Camera-type eye (tissue), 1 donor: Measurements from ENCODE around the gene CBLN1. TPM values are rescaled to one million over a fixed set of nuclear protein-coding genes. Genes with fewer than 3 reads are reported as not detected.

Experiments
- total RNA-seq: library from RNA; depleted of rRNA; stranded (reverse); fragments of >200 nt; gene quantifications from one replicate; pipeline ENCODE4 v1.2.3, GENCODE V29; 2014

The CBLN1 gene
- total RNA-seq, result 6.8 TPM

GRCh38 chr16:49281480-49281842 is at the start of gene CBLN1:
CBLN1 (minus strand) TSS chr16:49281838; CDS start chr16:49281465, 373 bp downstream.

Other genes starting within 250 kb of the CBLN1 start
- not detected for gene C16orf78, start 92.0 kb upstream of the CBLN1 start, total RNA-seq